Hematopoietic multipotent progenitor cell treated with erythropoietin and hydrocortisone succinate and interleukin-3 and kit ligand, for 15 days (in vitro differentiated cells): Measurements from ENCODE around the gene BACH2.
"Not testable (repeated sequence)": the region's sequence is repeated elsewhere in the genome, so short reads cannot be mapped to it uniquely, and the experiment has no call there.

Source experiments
- DNase-seq: peaks from one replicate; pipeline ENCODE4 v3.0.0-alpha.2; 2015; ENCODE audit warnings: low spot score

Gene BACH2

DNA sequence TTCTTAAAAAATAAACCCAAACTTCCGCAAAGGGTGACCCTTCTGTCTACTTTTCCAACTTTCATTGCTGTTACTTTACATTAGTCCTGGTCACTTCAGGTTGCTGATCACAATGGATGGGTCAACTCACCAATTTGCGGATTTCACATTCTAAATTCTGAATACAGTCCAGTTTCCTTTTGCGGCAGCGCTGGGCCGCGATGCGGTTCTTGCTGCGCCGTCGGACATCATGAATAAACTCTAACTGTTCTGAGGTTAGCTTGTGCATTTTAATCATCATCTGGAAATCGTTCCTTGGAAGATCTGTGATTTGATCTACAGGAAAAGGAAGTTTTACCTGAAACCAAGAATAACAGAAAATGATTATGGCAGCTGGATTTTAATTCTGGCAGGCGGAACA is 358.6 kb downstream of the BACH2 start:
- no peak for DNase-seq

GRCh38 chr6:89936177-89936576 is 360.5 kb downstream of the BACH2 start:
- no peak for DNase-seq

- no peak for DNase-seq
These were observed 361.8 kb downstream of the BACH2 start for GRCh38 chr6:89934685-89935366.

DNA sequence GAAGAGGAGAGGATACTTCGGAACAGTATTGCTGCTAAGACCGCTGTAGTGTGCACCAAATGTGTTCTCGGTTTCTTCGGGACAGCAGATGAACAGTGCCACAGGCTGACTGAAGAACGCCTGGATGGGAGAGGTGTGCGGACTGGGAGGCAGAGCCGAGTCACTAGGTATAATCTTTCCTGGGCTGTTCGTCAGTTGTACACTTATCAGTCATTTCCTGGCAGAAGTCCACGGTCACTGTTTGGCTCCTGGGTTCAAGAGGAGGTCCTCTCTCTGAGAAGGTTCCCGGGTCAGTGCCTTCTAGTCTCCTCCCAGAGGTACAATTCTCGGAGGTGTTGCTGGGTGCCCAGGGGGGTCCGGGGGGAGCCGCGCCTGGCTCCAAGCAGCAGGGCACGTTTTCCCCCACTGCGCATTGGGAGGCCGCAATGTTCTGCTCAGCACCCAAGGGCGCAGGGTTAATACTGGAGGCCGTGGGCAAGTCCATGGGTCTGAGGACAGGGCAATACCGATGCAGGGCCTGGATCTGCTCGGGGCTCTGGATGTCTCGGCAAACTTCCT is 364.3 kb downstream of the BACH2 start:
- DNase-seq, result no peak

DNA sequence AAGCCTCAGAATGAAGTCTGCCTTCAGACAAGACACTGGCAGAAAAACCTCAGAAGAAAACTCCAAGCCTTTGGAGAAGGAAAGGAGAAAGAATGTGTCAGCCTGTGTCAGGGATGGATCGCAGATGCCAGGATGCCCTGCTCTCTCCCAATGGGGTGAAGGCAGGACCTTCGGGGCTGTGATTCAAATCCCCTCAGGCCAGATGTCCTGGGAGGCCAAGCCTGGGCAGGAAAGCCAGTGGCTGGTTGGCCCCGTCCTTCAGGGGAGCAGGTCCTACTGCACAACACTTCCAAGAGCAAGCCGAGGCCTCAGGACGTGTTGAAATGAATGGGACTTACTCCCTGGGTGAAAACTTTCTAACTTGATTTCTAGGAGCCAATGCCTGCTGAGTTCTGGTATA is 365.9 kb downstream of the BACH2 start:
- DNase-seq, result no peak

- DNase-seq, result no peak
These were observed 368.0 kb downstream of the BACH2 start for GRCh38 chr6:89928604-89929003.

GRCh38 chr6:89927791-89928550 is 368.7 kb downstream of the BACH2 start:
- DNase-seq, result no peak

GRCh38 chr6:89927264-89927663 is 369.4 kb downstream of the BACH2 start:
- no peak for DNase-seq

GRCh38 chr6:89925826-89926225 is 370.8 kb downstream of the BACH2 start:
- no peak for DNase-seq

- DNase-seq, result no peak
These were observed 372.4 kb downstream of the BACH2 start for GRCh38 chr6:89924231-89924630.

- DNase-seq, result no peak
These were observed 375.0 kb downstream of the BACH2 start for GRCh38 chr6:89921691-89922090.

DNA sequence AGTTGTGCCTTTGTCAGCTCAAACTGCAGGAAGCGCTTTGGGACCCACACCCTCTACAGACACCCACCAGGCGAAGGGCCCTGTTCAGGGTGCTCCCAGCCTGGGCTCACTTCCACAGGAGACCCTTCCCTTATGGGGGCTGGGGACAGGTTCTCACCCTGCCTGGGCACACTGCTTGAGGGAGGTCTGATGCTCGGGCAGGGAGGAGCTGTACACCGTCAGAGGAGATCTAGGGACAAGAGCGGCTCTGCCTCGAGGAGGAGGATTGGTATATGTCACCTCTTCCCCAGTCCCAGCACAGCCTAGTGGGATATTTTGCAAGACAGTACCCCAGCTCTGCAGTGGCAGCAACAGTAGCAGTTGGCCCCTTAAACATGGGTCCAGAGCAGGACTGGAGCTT is 375.4 kb downstream of the BACH2 start:
- DNase-seq, result no peak

GRCh38 chr6:89917801-89918366 is 378.8 kb downstream of the BACH2 start:
- no peak for DNase-seq

DNA sequence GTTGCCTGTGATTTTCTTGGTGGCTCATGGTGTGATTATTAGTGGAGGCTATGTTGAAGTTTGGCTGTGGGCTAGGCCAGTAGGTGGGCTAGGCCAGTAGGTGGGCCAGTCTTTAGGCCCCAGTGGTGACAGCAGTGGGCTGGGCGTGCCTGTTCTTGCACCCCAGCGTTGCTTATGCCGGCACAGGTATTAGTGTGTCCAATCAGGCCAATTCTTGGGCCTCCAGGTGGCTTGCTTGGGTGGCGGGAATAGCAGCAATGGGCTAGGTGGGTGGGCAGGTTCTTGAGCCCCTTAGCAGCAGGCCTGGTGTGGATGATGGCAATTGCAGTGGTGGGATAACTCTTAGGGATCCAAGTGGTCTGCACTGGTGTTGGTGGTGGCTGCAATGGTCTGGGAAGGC is 379.4 kb downstream of the BACH2 start:
- DNase-seq, result no peak

GRCh38 chr6:89916136-89916920 is 380.3 kb downstream of the BACH2 start:
- DNase-seq, result no peak

GRCh38 chr6:89910902-89911240 is 385.8 kb downstream of the BACH2 start:
- DNase-seq, result no peak

- DNase-seq, result not testable (repeated sequence)
These were observed 386.4 kb downstream of the BACH2 start for GRCh38 chr6:89910001-89910901.

DNA sequence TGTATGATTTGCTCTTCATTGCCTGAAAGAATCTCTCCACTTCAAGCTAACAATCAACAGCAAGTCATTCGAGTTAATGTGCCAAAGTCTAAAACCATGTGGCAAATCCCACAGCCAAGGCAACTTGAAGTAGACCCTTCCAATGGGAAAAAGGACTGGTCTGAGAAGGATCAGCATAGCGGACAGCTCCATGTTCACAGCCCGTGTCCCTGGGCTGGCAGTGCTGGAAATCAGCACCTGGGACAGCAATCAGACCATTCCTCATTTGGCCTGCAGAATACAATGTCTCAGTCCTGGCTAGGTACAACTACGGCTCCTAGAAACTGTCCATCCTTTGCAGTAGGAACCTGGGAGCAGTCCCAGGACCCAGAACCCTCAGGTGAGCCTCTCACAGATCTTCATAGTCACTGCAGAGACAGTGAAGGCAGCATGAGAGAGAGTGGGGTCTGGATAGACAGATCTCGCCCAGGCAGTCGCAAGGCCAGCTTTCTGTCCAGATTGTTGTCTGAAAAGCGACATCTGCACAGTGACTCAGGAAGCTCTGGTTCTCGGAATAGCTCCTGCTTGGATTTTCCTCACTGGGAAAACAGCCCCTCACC is 401.3 kb downstream of the BACH2 start:
- no peak for DNase-seq

GRCh38 chr6:89894169-89894568 is 402.5 kb downstream of the BACH2 start, which contains the start of gene GJA10:
TSS of gene GJA10 (plus strand) at chr6:89894469. CDS start at chr6:89894469, 0 bp downstream.
- no peak for DNase-seq

- not testable (repeated sequence) for DNase-seq
These were observed 404.1 kb downstream of the BACH2 start for GRCh38 chr6:89892577-89892976.
